ENCODE results near the gene EIF3F. TPM values are rescaled to one million over a fixed set of nuclear protein-coding genes. Genes with fewer than 3 reads are reported as not detected.

The EIF3F gene
- total RNA-seq, 1 donor from 2014 or later = 90.1 TPM

- ATAC-seq (no peak), DNase-seq (ENCODE audit: low spot score) (no peak)
Measured at GRCh38 chr11:8038393-8038792, 51.3 kb downstream of the EIF3F start.

DNA sequence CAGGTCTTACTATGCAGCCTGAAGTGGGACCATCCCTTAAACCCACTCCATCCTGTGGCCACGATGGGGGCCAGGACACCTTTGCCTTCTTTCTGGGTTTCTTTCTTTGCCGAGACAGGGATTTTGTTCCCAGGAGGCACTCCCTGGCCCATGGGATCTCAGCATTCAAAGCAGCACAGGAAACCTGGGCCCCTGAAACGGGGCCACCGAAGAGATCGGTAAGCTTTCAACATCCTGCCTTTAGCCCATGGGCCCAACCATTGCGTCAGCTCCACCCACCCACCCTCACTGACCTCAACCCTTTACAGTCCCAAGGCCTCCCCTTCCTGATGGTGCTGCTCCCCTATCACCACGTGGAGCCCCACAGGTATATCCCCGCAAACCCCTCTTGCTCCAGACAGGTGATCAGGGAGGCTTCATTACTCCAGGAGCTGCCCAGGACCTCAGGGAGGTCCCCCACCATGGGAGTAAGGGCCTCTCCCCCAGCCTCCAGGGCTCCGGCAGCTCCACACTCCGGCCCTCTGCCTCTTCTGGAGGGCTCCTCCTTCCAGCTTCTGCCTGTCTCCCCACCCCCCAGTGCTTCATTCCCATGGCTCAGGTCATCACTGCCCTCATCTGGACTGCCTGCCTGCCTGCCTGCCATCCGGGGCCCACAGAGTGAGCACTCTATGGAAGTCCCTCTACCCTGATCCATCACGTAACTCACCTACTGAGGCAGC is 51.8 kb downstream of the EIF3F start:
- no peak for ATAC-seq
- DNase-seq (ENCODE audit: low spot score) = no peak

GRCh38 chr11:8039530-8040260 is 52.6 kb downstream of the EIF3F start:
- ATAC-seq (no peak), DNase-seq (ENCODE audit: low spot score) (no peak)

DNA sequence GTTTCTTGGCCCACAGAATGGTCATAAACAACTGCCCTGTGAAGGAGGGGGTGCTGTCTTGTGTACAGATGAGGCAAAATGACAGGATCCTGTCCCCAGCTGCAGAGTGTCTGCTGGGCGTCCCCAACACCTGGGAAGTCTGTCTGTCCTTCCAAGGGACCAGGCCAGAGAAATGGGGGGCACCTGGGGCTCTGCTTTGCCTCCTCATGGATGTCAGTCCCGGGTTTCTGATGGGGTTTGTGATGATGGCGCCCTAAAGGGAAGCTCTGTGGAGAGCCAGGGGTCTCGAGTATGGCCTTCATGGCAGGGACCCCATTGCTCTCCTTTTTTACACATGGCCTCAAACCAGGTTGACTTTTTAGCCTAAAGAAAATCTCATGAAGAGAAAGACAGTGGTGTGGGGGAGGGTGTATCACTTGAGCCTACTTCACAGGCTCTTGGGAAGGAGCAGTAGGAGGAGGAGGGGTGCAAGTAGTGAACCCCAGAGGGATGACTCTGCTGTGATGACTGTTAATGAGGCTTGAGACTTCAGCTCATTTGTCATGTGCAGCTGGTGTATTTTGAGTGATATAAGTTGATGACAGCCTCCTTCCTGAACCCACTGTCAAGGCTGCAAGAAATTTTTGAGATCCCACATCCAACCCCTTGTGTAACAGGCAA is 53.3 kb downstream of the EIF3F start:
- ATAC-seq = no peak
- DNase-seq (ENCODE audit: low spot score) = no peak

DNA sequence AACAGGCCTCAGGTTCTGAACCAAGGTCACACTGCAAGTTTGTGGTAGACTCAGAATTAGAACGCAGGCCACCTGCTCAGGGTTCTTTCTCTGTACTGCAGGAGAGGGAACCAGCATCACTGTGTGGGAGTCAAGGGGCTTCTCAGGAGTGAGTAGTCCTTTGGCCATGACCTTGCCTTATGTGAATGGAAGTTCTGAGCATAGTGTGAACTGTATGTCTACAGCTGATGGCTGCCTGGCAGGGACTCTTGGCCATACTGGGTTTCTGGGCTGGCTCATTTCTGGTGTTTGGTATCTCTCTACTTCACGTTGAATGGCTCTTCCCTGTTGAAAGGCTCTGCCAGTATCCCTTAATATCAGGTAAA is 53.8 kb downstream of the EIF3F start:
- no peak for ATAC-seq
- peak; percentile 10 for DNase-seq (ENCODE audit: low spot score)

GRCh38 chr11:8041576-8041975 is 54.4 kb downstream of the EIF3F start:
- no peak for ATAC-seq
- no peak for DNase-seq (ENCODE audit: low spot score)

- ATAC-seq (no peak), DNase-seq (ENCODE audit: low spot score) (no peak)
Measured at GRCh38 chr11:8043756-8044155, 56.6 kb downstream of the EIF3F start.

DNA sequence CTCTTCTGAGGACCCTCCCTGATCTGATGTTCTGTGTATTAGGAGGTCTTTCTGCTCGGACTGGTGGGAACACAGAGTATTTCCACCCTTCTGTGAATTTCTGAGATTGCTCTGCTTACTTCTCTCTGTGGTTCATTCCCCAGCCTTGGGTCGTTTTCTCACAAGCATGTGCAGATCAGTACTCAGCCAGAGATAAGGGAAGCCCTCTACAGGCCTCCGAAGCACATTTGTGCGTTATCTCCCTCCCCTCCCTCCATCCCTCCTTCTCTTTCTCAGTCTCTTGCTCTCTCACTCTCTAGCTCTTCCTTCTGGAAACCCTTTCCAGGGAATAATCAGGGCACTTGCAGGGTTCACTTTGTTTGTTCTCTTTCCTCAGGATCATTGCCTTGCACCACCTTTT is 58.7 kb downstream of the EIF3F start:
- no peak for ATAC-seq

DNA sequence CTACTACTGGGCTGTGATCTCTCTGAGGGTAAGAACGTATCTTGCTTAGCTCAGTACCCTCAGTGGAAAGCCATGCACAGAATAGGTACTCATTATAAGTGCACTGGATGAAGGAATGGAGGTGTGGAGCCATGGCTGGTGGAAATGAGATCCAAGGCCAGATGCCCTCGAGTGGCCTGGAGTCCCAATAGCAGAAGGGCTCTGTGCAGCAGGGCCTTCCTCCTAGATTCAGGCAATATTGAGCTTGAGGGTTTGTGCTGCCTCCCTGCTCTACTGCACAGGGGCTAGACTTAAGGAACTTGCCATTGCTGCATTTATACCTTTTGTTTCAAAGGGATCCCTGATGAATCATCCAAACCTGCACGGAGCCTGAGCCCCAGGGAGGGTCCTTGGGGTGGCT is 60.2 kb downstream of the EIF3F start:
- DNase-seq (ENCODE audit: low spot score) (no peak), ATAC-seq (no peak)

More for the DNA sequence above, 58.7 kb downstream of the EIF3F start:
- DNase-seq (ENCODE audit: low spot score) = no peak

DNA sequence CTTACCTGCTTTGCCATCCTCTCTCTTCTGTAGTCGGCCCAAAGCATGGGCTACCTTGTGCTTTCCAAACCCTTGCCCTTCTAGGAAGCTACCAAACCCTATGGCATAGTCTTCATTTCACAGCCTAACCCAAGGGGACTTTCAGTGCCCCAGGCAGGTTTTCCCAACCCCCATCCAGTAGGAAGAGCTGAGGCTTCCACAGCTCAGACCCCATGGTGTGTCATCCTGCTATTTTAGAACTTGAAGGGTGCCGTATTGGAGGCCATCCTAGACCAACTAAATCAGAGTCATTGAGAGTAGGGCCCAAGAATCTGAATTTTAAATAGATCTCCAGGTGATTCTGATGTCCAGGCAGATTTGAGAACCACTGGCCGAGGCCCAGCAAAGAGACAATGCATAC is 61.9 kb downstream of the EIF3F start:
- ATAC-seq (no peak), DNase-seq (ENCODE audit: low spot score) (no peak)

Other genes with a start within 250 kb of the EIF3F start
- not detected for gene OR5P2, start 190.4 kb upstream of the EIF3F start, total RNA-seq
- not detected for gene OR5P3, start 156.5 kb upstream of the EIF3F start, total RNA-seq
- gene OR10A6, start 56.1 kb upstream of the EIF3F start, total RNA-seq = not detected
- gene OR10A3, start 45.6 kb upstream of the EIF3F start, total RNA-seq = not detected
- gene NLRP10, start 21.9 kb upstream of the EIF3F start, total RNA-seq = not detected
- 1.2 TPM for gene TUB, start 93.9 kb downstream of the EIF3F start, total RNA-seq
- gene RIC3, start 181.7 kb downstream of the EIF3F start, total RNA-seq = 3.4 TPM